Ascending aorta (tissue), 2 donors: ENCODE data around the gene FRYL. TPM values are rescaled to one million over a fixed set of nuclear protein-coding genes. Genes with fewer than 3 reads are reported as not detected.

ENCODE experiments used
- DNase-seq, 2 donors: peaks; one replicate each; pipeline ENCODE4 v3.0.0-alpha.2; 2019; ENCODE audit warnings: low spot score in 2 of 2
- H3K27ac ChIP-seq, 2 donors: fragments of 200-600 bp; sonication (generic); one replicate each; pipeline ENCODE4 v1.5.1; 2016 to 2017; ENCODE audit warnings: mild to moderate bottlenecking in 1 of 2
- H3K27me3 ChIP-seq: fragments of 200-600 bp; sonication (generic); one replicate; pipeline ENCODE4 v1.5.1; 2017
- H3K36me3 ChIP-seq, 2 donors: fragments of 200-600 bp; sonication (generic); one replicate each; pipeline ENCODE4 v1.5.1; 2016
- H3K4me1 ChIP-seq, 2 donors: fragments of 200-600 bp; sonication (generic); one replicate each; pipeline ENCODE4 v1.5.1; 2016 to 2017; ENCODE audit warnings: mild to moderate bottlenecking in 1 of 2
- H3K4me3 ChIP-seq, 2 donors: fragments of 200-600 bp; sonication (generic); one replicate each; pipeline ENCODE4 v1.5.1; 2016 to 2017; ENCODE audit warnings: mild to moderate bottlenecking in 1 of 2
- H3K9me3 ChIP-seq, 2 donors: fragments of 200-600 bp; sonication (generic); one replicate each; pipeline ENCODE4 v1.5.1; 2016
- intact Hi-C: fragments of 100-400 bp; cut with DNase I; formaldehyde crosslinking; loops from one replicate; pipeline ENCODE4 v1.15.1; 2023
- total RNA-seq: library from RNA; depleted of rRNA; stranded (reverse); fragments of >200 nt; gene quantifications from one replicate; pipeline ENCODE4 v1.1.0, GENCODE V29; 2016
- TF ChIP-seq, protein P1 (sequence below), 3 experiments: fragments of 200-600 bp in 2 of 3; fragments of 450-650 bp in 1 of 3; sonication (generic) in 2 of 3; IDR thresholded peaks; one replicate each; pipeline ENCODE4 v1.5.1; 2016 to 2019; ENCODE audit warnings: antibody characterized with exemption in 3 of 3, mild to moderate bottlenecking in 1 of 3, moderate library complexity in 1 of 3

Gene FRYL
- total RNA-seq, 1 donor from 2014 or later: 40.6 TPM

DNA sequence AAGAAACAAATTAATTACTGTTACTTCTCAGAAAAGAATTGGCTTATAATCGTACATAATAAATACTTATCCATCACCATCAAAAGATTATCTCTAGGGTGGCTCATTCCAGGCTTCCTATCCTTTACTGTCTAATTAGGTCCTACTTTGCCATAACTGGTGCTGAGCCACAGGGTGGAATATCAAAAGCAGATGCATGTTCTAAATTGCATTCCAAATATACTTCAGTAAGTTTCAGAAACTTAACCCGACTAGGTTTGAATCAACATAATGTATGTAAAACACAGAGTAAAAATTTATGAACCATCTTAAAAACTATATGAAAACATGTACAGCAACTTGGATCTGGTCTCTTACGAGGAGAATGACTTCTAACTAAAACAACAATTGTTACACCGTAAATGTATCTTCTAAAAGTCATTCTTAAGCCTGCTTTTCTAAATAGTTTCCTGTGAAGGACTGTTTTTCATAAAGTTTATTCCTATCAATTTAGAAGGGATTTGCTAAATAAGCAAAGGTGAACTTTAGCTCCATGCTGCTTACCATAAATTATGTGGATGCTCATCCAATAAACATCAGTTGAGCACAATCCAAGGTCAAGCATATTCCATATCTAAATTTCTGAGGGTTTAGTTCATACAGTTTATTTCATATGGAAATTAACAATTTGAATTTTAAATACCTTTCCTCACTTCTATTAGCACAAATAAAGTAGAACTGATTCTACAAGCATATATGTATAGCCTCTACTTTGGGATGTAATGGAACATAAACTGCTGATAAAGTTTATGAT, 276.6 kb downstream of the FRYL start:
- H3K27me3 ChIP-seq: no peaks in the 10 kb centered on the region
- H3K36me3 ChIP-seq: peaks cover 46 to 53% of the 10 kb centered on the region in 2 donors
- no peak overlapping the region for H3K4me3 ChIP-seq
- no peaks in the 10 kb centered on the region for H3K9me3 ChIP-seq
- no peaks in the 10 kb centered on the region for H3K4me1 ChIP-seq
- TF ChIP-seq, protein P1, sequence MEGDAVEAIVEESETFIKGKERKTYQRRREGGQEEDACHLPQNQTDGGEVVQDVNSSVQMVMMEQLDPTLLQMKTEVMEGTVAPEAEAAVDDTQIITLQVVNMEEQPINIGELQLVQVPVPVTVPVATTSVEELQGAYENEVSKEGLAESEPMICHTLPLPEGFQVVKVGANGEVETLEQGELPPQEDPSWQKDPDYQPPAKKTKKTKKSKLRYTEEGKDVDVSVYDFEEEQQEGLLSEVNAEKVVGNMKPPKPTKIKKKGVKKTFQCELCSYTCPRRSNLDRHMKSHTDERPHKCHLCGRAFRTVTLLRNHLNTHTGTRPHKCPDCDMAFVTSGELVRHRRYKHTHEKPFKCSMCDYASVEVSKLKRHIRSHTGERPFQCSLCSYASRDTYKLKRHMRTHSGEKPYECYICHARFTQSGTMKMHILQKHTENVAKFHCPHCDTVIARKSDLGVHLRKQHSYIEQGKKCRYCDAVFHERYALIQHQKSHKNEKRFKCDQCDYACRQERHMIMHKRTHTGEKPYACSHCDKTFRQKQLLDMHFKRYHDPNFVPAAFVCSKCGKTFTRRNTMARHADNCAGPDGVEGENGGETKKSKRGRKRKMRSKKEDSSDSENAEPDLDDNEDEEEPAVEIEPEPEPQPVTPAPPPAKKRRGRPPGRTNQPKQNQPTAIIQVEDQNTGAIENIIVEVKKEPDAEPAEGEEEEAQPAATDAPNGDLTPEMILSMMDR (IDR thresholded peaks at IDR 0.05): no peak
- intact Hi-C loops: no loop called here
- no peak for DNase-seq
- no peak overlapping the region for H3K27ac ChIP-seq

DNA sequence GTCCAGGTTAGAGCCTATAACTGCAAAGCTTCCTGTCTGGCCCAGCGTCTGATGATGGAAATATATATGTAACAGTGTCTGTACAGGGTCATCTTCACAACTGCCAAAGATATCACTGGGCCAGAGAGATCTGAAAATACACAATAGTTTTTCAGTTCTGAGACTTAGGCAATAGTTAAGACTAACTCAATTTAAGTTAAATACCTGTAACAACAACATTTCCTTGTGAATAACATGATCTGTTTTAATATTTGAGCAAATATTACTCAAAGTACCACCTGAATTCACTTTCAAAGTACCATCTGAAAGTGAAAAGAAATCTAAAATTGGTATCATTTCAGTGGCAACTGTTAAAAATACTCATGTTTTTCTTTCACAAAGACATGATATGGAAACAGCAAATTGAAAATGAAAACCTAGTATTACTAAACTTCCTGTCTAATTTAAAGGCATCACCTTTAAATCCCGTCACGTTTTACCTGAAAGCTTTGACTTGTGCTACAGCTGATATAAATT, 280.5 kb downstream of the FRYL start:
- no peaks in the 10 kb centered on the region for H3K9me3 ChIP-seq
- H3K36me3 ChIP-seq: peaks cover 23 to 37% of the 10 kb centered on the region in 2 donors
- no peaks in the 10 kb centered on the region for H3K4me1 ChIP-seq
- intact Hi-C loops: loop anchor here (10.0 kb wide), 1 partner anchor 175 kb away; no protein-coding TSS in a partner anchor
- no peaks in the 10 kb centered on the region for H3K27me3 ChIP-seq
- H3K4me3 ChIP-seq: no peak overlapping the region
- TF ChIP-seq, protein P1 (IDR thresholded peaks at IDR 0.05): no peak
- no peak overlapping the region for H3K27ac ChIP-seq
- no peak for DNase-seq

DNA sequence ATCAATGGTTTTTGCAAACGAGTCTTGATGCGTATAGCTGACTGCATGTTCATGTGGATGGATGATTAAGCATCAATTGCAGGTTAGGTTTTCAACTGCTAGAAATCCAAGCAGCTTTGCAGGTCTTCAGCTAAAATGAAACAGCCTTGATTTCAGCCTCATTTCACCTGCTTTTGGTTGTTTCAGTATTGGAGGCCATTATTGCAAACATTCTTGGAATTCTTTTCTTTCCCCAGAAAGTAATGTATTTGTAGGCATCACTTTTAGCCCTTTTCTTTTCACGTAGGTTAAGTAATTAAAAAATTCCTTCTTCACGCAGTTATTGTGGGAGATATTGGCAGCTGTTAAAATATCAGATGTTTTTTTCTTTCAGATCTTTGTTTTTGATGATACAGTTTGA, 281.2 kb downstream of the FRYL start:
- intact Hi-C loops: loop anchor here (10.0 kb wide), 1 partner anchor 174 kb away; no protein-coding TSS in a partner anchor
- Histone ChIP-seq H3K27ac (no peak overlapping the region), H3K4me3 (no peak overlapping the region), H3K27me3 (no peaks in the 10 kb centered on the region), H3K4me1 (no peaks in the 10 kb centered on the region), H3K36me3 (peaks cover 23 to 37% of the 10 kb centered on the region in 2 donors), H3K9me3 (no peaks in the 10 kb centered on the region)
- no peak for DNase-seq
- TF ChIP-seq, protein P1 (IDR thresholded peaks at IDR 0.05): no peak

DNA sequence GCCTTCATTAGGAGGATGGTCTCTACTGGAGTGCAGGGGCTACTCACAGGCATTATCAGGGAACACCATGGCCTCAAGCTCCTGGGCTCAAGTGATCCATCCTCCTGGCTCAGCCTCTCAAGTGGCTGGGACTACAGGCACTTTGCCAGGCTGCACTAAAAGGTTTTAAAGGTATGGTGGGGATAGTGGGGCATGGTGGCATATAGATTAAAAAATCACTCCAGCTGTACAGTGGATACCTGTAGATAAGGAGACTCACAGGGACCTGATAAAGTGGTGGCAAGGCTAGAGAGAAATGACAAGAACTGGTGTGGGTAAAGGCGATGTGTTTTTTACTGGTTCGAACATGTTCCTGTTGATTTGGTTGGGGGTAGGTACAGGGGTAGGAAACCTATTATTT, 284.1 kb downstream of the FRYL start:
- peaks cover 2% of the 10 kb centered on the region for H3K27me3 ChIP-seq
- H3K4me1 ChIP-seq: no peaks in the 10 kb centered on the region
- no peaks in the 10 kb centered on the region for H3K9me3 ChIP-seq
- H3K4me3 ChIP-seq: no peak overlapping the region
- H3K27ac ChIP-seq: no peak overlapping the region
- no peak for DNase-seq
- peaks cover 16 to 30% of the 10 kb centered on the region in 2 donors for H3K36me3 ChIP-seq
- TF ChIP-seq, protein P1 (IDR thresholded peaks at IDR 0.05): no peak
- intact Hi-C loops: loop anchor here (10.0 kb wide), 1 partner anchor 171 kb away; no protein-coding TSS in a partner anchor

DNA sequence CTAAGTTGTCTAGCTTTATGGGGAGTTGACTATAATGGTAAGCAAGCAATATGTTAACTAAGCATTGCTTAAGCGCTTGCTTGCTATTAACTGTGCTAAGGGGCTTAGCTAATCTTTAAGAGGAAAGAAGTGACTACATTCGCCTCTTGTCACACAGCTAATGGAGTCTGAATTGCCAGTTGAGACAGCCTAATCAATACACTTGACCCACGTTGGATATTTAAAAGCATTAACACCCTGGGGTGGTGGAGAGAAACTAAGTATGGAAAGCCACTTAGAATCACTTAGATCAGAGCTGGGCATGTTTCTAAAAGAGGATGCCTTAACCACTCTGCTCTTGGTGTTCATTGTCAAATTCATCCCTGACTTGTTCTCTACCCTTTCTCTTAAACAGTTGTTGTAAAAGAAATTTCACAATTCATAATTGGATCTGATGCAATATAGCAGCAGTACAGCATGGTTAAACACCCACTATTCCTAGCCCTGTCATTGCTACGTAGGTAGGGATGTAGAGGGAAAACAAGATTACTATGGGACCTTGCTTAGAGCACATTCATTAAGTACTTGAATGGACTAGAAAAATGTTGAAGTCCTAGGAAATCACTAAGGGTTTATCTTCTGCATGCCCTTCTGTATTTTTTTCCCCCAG, 286.5 kb downstream of the FRYL start:
- H3K4me3 ChIP-seq: no peak overlapping the region
- TF ChIP-seq, protein P1 (IDR thresholded peaks at IDR 0.05): no peak
- peaks cover 0 to 5% of the 10 kb centered on the region in 2 donors for H3K4me1 ChIP-seq
- peaks cover 9% of the 10 kb centered on the region for H3K27me3 ChIP-seq
- peaks cover 0 to 7% of the 10 kb centered on the region in 2 donors for H3K36me3 ChIP-seq
- H3K27ac ChIP-seq: no peak overlapping the region
- intact Hi-C loops: loop anchor here (10.0 kb wide), 1 partner anchor 169 kb away; no protein-coding TSS in a partner anchor
- H3K9me3 ChIP-seq: no peaks in the 10 kb centered on the region
- no peak for DNase-seq
